Lower lobe of right lung (tissue), 2 donors: Measurements from ENCODE around the gene CHML. TPM values are rescaled to one million over a fixed set of nuclear protein-coding genes. Genes with fewer than 3 reads are reported as not detected.

Experiments
- ATAC-seq, 2 donors: fragments of 200-7000 bp; cut with Tn5 transposase; one replicate each; pipeline ENCODE4 v1.9.1; 2020 to 2022; ENCODE audit warnings: mild to moderate bottlenecking in 2 of 2, moderate library complexity in 2 of 2
- DNase-seq: peaks from one replicate; pipeline ENCODE4 v3.0.0-alpha.2; 2020
- H3K27ac ChIP-seq: fragments of 200-600 bp; one replicate; pipeline ENCODE4 v1.8.0; 2022
- H3K27me3 ChIP-seq: fragments of 200-600 bp; one replicate; pipeline ENCODE4 v1.8.0; 2022; ENCODE audit warnings: low read depth
- H3K36me3 ChIP-seq: fragments of 200-600 bp; one replicate; pipeline ENCODE4 v1.8.0; 2022; ENCODE audit warnings: mild to moderate bottlenecking
- H3K4me1 ChIP-seq: fragments of 200-600 bp; one replicate; pipeline ENCODE4 v1.8.0; 2022
- H3K4me3 ChIP-seq: fragments of 200-600 bp; one replicate; pipeline ENCODE4 v1.8.0; 2022; ENCODE audit warnings: mild to moderate bottlenecking
- H3K9me3 ChIP-seq: fragments of 200-600 bp; one replicate; pipeline ENCODE4 v1.8.0; 2022
- CTCF ChIP-seq: fragments of 200-600 bp; IDR thresholded peaks from one replicate; pipeline ENCODE4 v1.8.0; 2022; ENCODE audit warnings: antibody characterized with exemption, mild to moderate bottlenecking
- intact Hi-C: fragments of 100-400 bp; cut with DNase I; formaldehyde crosslinking; loops from one replicate; pipeline ENCODE4 v1.11.0; 2022
- total RNA-seq: library from RNA; stranded (reverse); fragmentation: NEBNext Ultra II Directional; extraction: Animal tissue kit (Norgen Biotek cat#: 25700); gene quantifications from one replicate; pipeline ENCODE4 v1.2.1, GENCODE V29; 2021
- donor health status: DM: no; HTN: yes; CAD: no; lungs with severe emphysema.

The CHML gene
- total RNA-seq, 1 donor from 2014 or later, result 14.5 TPM

DNA sequence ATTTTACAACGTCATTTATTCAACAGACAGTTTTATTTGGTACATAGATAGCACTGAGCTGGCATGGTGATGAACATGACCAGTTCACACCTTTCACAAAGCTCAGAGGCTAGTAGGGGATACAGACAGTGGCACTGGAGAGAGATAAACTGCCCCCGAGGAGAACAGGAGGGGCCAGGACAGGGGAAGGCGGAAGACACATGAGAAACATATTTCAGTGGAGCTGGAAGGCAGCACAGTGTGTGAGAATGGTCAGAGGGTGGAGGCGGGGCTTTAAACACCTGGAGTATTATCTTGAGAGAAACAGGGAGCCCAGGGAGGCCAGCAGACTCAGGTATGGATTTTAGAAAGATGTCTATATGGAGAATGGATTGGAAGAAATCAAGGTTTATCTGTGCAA lies 49.5 kb downstream of the CHML start:
- DNase-seq (no peak), ATAC-seq (peak in 1 of 2 donors; percentile 27)
- Histone ChIP-seq H3K36me3 (peaks cover 12% of the 10 kb centered on the region), H3K27me3 (no peaks in the 10 kb centered on the region), H3K27ac (no peak overlapping the region), H3K4me3 (no peak overlapping the region), H3K4me1 (no peaks in the 10 kb centered on the region), H3K9me3 (no peaks in the 10 kb centered on the region)
- intact Hi-C loops, result no loop called here
- no peak for TF ChIP-seq CTCF

Other genes with a start within 250 kb of the CHML start
- gene FH, start 120.6 kb downstream of the CHML start, total RNA-seq, result 42.1 TPM
- 23.0 TPM for gene KMO, start 108.0 kb downstream of the CHML start, total RNA-seq
- gene OPN3, start within 50 bp of the CHML start, total RNA-seq, result 36.5 TPM
- not detected for gene WDR64, start 11.9 kb upstream of the CHML start, total RNA-seq
- 1.4 TPM for gene EXO1, start 207.8 kb upstream of the CHML start, total RNA-seq